GM21529 (cell line): Measurements from ENCODE around the gene U2AF2.

Source experiments
- ATAC-seq: cut with Tn5 transposase; IDR thresholded peaks from one replicate; pipeline ENCODE4 v1.9.1; 2021; ENCODE audit not compliant: unreplicated experiment

The U2AF2 gene

DNA sequence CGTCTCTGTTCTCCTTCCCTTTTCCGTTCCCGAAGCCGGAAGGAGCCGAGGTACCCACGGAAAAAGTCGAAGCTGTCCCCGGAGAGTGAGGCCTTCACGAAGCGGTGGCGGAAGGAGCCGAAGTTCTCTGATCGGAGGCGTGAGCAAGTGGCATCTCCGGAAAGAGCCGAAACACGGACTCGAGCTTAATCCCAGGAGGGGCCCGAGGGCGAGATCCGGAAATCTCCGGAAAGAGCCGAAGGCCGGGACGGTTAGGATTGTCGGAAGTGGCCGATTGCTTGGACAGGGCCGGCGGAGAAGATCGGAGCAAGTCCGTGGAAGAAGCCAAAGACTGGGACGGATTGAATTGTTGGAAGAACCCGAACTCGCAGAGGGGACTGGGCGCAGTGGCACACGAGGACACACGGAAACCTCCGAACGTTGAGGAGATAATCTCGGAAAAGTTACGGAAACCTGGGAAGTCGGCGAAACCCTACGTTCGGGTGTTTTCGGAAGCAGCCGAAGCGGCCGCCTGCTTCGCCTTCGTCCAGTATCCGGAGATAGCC is 440 bp upstream of the U2AF2 start:
- ATAC-seq: peak; percentile 55

DNA sequence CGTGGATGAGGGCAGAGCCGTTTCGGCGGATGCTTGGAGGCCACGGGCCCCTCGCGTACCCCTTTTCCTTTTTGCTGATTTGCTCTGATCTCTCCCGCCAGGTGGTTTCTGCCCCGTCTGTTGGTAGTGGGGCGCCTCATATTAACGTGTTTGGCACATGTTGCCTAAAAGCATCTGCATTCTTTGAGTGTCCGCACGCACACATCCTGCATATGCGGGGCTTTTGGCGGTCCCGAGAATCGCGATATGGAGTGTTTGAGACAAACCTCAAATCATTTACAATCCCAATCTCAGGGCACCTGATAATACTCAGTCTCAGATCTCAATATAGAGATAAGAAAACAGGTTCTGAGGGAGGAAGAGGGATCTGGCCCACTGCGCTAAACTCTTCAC is 809 bp downstream of the U2AF2 start:
- ATAC-seq: no peak

DNA sequence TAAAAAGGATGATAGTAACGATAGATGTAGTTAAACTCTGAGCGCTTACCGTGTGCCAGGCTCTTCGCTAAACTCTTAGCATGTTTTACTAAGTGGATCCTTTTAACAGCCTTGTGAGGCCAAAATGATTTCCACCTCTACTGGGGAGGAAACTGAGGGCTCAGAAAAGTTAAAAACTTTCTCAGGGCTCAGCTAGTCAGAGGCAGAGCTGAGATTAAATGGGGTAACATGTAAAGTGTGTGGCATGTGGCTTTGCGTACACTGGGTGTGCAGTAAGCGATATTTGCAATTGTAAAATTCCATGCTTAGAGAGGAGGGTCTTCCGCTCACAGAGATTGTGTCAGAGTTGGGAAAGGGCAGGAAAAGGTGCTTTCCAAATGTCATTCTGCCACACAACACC is 1.7 kb downstream of the U2AF2 start:
- ATAC-seq: no peak

DNA sequence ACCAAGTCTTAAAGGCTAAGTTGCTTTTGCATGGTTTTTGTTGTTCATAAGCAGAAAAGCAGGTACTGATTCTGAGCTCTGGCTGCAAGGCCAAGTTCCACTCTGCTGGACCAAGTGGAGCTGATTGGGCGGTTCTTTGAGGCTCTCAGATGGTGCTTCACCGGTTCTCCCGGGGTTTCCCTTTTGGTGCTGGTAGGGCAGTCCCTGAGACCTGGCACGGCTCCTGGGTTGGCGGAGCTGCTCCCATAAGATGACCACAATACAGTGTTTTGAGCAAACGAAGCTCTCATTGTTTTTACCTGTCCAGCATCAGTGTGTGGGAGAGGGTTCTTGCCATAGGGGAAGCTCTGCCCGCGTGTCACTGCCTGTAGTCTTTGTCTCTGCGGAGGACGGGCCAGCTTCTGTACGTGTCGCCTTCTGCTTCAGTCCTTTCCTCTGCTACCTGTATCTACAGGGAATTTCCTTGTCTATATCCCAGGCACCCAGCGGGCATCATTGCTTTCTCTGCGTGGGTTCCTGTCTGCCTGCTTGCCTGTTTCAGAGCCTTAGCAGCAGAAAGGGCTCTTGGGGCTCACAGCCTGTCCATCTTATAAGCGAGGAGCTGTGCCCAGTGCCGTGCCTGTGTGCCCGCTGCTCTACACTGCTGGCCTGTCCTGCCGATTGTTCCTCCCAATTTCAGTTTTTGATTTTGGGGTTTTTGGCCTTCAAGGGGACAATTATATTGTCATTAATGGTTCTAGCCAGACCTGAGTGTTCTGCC is 2.3 kb downstream of the U2AF2 start:
- no peak for ATAC-seq

DNA sequence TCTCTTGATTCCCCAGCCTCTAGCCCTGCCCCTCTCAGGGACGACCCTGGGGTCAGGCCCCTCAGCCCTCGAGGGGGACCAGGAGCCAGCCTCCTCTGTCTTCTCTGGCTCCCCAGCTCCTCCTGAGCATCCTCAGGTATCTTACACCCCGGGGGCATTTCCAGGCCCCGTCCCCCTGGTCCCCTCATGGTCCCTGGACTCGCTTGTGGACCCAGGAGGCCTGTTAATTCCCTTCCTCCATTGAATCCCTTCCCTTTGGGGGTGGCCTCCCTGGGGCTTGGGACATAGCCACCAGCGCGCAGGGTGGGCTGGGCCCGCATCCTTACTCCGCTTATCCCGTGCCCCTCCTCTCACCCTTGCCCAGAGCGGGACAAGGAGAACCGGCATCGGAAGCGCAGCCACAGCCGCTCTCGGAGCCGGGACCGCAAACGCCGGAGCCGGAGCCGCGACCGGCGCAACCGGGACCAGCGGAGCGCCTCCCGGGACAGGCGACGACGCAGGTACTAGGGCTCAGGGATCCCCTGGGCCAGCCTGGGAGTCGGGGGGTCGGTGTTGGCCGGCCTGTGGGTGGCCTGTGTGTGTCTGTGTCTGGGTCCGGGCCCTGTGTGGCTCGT is 4.1 kb downstream of the U2AF2 start:
- ATAC-seq: no peak

DNA sequence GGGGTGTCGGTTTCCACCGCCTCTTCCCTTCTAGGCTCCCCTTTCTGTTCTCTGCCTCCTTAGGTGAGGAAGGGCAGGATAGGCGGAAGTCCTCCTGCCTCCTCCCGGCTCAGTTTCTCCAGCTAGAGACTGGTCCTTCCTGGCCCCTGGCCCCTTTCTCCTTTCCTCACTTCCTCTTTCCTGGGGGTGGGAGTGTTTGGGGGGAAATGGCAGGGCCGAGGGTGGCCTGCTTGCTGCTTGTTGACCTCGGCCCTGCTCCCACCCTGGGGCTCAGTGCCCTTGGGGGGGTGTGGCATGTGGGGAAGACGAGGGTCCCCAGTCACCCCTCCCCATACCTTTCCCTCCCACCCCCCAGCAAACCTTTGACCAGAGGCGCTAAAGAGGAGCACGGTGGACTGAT is 5.0 kb downstream of the U2AF2 start:
- no peak for ATAC-seq

DNA sequence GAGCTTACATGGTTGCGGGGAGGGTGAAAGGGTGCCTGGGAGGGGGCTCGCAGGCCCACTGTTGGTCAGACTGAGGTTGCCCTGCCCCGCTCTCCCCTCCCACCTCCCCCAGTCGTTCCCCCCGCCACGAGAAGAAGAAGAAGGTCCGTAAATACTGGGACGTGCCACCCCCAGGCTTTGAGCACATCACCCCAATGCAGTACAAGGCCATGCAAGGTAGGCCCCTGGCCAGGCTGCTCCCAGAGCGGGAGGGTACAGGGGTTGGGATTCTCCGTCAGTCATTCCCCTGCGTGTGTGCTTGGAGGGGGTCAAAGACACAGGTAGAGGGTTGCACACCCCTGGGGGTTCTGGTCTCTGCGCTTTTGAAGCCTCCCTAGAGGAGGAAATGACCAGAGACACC is 5.6 kb downstream of the U2AF2 start:
- no peak for ATAC-seq

DNA sequence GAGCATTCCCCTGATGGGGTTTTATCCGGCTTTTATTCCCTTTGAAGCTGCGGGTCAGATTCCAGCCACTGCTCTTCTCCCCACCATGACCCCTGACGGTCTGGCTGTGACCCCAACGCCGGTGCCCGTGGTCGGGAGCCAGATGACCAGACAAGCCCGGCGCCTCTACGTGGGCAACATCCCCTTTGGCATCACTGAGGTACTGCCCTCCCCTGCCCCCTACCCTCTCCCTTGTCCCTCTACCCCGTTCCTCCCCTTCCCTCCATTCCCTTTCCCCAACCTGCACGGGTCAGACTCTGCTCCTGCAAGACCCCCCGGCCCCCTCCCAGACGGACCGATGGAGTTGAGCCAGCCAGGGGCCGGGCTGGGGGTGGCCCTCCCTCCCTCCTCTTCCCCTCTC is 6.2 kb downstream of the U2AF2 start:
- no peak for ATAC-seq

DNA sequence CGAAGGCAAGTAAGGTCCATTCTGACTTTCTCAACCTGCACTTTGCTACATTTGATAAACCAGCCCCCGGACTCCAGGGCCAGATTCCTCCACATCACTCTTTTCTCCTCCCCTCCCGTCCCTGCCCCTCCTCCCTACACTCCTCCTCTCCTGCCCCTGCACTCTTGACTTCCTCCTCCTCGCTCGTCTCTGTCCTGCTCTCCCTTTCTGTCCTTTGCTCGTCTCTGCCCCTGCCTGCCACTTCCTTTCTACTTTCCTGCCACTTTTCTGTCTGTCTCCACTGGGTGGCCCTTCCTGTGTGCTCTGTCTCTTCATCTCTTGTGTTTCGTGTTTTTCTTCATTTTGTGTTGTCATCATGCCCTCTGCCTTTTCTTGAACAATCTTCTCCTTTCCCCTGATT is 7.0 kb downstream of the U2AF2 start:
- no peak for ATAC-seq

DNA sequence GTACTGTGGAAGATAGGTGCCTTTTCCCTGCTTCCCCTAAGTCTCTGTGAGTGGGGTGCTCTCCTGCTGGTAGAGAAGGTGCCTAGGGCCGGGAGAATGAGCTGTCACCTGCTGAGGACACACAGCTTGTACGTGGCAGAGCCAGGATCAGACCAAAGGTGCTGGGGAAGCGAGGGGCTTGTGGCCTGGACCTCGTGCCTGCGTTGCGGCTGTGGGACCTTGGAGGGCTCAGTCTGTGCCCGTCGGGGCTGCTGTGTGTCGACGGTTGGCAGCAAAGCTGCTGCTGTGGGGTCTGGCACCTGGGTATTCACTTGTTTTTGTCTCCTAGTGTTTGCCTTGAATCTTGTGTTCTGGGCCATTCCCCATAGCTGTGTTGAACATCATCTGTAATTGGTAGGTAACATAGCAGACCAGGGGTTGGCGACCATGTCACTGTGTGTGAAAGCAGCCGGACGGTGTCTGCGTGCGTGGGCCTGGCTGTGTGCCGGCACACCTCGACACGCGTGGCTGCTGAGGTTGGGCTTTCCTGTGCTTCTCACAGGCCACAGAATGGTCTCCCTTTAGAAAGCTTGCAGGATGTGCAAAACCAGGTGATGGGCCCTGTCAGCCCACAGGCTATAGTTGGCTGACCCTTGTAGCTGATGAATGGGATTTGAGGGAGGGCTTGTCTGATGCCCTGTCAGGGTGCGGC is 9.2 kb downstream of the U2AF2 start:
- no peak for ATAC-seq

DNA sequence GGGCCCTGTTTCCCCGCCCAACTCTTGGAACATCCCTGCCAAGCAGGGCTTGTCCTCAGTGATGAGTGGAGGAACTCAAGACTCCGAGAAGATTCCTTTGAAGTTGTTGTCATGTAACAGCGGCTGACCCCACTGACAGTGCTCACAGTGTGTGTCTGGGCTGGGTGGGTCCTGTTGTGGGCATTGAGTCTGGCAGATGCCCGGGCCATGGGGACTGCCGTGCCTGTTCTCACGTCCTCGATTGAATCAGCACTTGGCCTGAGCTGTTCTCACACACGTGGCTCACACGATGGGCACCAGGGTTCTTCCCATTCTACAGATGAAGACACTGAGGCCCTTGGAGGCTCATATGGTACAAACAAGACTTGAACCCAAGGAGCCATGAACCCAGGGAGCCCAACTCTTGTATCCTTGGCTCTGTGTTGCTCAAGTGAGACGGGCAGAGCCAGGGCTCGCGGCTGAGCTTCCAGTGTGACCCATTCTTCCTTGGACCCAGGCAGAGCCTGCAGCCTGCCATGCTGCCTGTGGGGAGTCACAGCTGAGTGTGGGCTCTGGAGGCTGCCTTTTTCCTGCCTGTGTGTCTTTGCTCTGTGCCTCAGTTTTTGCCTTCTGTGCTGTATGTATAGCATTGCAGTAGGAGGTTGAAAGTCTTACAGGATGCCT is 11.6 kb downstream of the U2AF2 start:
- no peak for ATAC-seq

DNA sequence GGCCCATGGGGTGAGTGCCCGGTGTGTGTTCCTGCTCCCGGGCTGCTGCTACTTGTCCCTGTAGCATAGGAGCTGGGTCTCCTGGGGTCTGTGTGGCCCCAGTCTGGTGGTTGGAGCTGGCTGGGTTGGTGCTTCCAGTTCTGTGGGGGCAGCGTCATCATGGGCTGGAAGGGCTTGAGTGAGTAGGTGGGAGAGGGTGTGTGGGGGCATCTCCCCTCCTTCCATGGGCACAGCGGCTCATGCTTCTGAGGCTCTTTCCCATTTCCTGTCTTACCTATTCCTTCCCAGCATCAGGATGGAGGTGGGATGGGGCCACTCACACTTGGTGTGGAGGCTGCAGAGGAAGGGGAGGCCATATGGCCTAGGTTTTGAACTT is 12.2 kb downstream of the U2AF2 start:
- no peak for ATAC-seq

DNA sequence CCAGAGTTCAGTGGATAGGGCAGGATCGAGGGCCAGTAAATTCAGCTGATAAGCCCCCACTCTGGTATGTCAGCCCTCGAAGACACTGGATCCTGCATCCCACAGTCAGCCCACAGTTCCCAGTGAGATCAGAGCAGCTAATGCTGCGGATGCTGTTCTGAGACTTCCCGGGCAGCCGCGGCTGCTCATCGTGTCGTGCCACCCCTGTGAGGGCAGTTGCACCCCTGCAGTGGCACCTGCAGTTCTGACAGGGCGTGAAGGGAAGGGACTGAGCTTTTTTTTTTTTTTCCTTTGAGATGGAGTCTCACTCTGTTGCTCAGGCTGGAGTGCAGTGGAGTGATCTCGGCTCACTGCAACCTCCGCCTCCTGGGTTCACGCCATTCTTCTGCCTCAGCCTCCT is 12.7 kb downstream of the U2AF2 start:
- ATAC-seq: no peak

DNA sequence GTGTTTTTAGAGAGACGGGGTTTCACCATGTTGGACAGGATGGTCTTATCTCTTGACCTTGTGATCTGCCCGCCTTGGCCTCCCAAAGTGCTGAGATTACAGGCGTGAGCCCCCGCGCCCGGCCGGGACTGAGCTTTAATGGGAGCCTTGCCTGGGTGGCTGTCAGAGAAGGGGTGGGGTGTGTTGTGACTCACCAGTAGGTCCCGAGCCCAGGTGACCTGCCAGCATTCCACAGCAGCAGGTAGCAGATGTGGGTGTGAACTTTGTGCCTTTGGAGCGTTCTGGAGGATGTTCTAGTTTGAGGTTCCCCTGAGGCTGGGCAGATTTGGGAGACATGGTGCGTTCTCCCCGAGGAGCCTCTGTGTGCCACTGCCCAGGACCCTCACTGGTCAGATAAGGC is 13.1 kb downstream of the U2AF2 start:
- no peak for ATAC-seq

DNA sequence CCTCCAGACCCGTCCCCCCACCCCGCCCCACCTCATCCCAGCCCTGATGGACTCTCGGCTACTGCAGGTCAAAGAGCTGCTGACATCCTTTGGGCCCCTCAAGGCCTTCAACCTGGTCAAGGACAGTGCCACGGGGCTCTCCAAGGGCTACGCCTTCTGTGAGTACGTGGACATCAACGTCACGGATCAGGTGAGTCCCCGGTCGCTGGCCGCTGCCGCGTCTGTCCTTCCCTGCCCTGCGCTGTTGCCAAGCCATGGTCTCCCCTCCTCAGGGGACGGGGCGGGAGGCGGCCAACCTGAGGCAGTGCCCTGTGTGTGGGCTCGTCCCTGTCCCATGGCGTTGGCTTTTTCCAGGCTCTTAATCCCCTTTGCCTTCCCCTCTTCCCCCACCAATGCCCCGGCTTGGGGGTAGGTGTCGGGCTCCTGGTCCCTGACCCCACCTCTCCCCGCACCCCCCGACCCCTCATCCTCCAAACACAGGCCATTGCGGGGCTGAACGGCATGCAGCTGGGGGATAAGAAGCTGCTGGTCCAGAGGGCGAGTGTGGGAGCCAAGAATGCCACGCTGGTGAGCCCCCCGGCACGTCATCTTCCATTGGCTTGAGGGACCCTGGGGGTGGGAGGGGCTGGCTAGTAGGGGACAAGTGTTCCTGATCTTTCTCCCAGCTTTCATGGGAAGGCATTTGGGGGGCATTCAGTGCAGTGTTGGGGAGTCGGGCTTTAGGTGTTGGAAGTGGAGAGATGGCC is 13.9 kb downstream of the U2AF2 start:
- no peak for ATAC-seq

DNA sequence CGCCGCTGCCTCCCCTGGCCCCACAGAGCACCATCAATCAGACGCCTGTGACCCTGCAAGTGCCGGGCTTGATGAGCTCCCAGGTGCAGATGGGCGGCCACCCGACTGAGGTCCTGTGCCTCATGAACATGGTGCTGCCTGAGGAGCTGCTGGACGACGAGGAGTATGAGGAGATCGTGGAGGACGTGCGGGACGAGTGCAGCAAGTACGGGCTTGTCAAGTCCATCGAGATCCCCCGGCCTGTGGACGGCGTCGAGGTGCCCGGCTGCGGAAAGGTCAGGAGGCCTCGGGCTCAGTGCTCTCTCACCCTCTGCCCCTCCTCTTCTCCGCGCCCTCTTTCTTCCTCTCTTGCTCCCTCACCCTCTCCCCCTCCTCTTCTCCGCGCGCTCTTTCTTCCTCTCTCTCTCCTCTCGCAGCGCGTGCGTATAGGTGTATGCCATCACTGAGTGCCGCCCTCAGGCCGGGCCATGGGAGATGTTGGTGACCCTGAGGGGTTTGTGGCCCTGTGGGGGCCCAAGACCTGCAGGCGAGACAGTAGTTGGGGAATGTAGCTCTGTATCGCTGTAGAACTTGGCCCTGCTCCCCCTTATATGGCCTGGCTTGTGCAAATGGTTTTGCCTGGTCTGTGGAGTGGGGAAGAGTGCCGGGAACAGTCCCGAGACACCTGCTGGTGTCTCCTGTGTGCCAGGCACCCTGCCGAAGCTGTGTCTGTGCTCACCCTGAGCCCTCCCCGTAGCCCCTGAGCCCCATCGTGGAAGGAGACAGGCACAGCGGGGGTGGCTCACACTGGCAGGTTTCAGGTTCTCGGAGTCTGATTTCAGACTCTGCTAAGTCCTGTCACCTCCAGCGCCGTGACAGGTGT is 14.8 kb downstream of the U2AF2 start:
- ATAC-seq: no peak

DNA sequence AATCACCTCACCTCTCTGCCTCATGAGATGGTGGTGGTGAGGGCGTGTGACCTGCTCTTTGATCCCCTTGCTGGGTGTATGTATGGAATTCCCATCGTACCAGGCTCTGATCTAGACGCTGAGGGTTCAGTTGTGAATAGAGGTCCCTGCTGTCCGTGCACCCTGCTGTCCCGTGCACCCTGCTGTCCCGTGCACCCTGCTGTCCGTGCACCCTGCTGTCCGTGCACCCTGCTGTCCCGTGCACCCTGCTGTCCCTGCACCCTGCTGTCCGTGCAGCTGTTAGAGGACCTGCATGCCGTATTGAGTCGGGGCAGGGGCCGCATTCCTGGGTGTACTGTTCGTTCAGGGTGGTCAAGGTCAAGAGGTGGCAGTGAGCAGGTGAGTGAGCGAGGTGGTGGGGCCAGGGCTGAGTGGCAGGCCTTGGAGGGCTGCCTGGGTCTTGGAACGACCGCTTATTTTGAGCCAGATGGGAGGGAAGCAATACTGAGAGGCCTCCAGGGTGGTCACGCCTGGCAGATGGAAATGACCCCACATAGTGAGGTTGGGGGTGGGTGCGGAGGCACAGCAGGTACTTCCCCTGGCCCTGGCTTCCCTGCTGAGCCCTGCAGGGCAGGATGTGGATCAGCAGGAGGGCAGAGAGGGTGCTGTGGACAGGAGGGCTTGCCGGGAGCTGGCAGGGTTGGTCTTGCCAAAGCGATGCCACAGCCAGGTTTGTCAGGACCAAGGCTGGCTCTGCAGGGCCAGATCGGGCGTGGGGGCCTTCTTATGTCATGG is 15.6 kb downstream of the U2AF2 start:
- no peak for ATAC-seq

DNA sequence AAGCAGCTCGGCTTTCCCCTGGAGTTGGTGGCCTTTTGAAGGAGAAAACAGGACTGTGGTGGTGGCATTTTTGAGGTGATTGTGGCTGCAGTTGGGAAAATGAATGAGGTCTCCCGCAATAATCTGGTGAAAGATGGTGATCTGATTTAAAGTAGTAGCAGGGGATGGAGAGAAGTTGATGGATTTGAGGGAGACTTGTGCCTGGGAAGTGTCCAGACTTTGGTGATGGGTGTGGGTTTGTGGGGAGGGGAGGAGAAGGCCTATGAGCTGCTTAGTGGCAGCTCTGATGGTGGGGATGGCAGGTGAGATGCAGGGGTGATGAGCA is 16.2 kb downstream of the U2AF2 start:
- no peak for ATAC-seq

DNA sequence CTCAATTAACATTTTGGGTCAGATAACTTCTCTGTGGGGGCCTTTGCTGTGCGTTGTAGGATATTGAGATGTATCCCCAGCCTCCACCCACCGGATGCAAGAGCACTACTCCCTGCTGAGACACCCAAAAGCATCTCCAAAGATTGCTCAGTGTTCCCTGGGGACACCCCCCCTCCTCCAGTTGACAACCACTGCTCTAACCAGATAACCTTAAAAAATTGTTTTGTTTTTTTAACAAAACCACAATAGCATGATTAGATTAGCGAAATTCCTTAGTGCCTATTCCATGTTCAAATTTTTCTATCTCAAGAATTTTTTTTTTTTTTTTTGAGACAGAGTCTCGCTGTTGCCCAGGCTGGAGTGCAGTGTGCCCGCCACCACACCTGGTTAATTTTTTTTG is 17.6 kb downstream of the U2AF2 start:
- ATAC-seq: no peak
